Activated CD8-positive, alpha-beta T cell treated with anti-CD3 and anti-CD28 coated beads for 36 hours (primary cell): ENCODE measurements around the gene KRTAP12-3. TPM values are rescaled to one million over a fixed set of nuclear protein-coding genes. Genes with fewer than 3 reads are reported as not detected.

Experiments
- ATAC-seq: fragments of 200-7000 bp; cut with Tn5 transposase; one replicate; pipeline ENCODE4 v1.10.0; 2021; ENCODE audit warnings: mild to moderate bottlenecking, moderate library complexity
- CTCF ChIA-PET: fragments of 350-600 bp; sonication (Branson Sonifier 250); formaldehyde crosslinking; loops from one replicate; lab custom pipeline; 2021; ENCODE audit warnings: antibody characterized with exemption; lab: Charles Lee
- POLR2A ChIA-PET: fragments of 350-600 bp; sonication (Branson Sonifier 250); formaldehyde crosslinking; loops from one replicate; lab custom pipeline; 2021; ENCODE audit warnings: antibody characterized with exemption; lab: Charles Lee
- DNase-seq: peaks from one replicate; pipeline ENCODE4 v3.0.0-alpha.2; 2020
- H3K27ac Mint-ChIP-seq: one replicate; pipeline ENCODE4 v1.8.0; 2021; ENCODE audit warnings: mild to moderate bottlenecking, mixed read lengths
- H3K27me3 Mint-ChIP-seq: one replicate; pipeline ENCODE4 v1.8.0; 2021; ENCODE audit warnings: mixed read lengths
- H3K36me3 Mint-ChIP-seq: one replicate; pipeline ENCODE4 v1.8.0; 2021; ENCODE audit warnings: low read depth, mixed read lengths
- H3K4me1 Mint-ChIP-seq: one replicate; pipeline ENCODE4 v1.8.0; 2021; ENCODE audit warnings: low read depth, mixed read lengths
- H3K4me3 Mint-ChIP-seq: one replicate; pipeline ENCODE4 v1.8.0; 2021; ENCODE audit warnings: mild to moderate bottlenecking, moderate library complexity, mixed read lengths
- H3K9me3 Mint-ChIP-seq: one replicate; pipeline ENCODE4 v1.8.0; 2021; ENCODE audit warnings: mixed read lengths
- intact Hi-C: fragments of 100-400 bp; cut with micrococcal nuclease; formaldehyde crosslinking; loops from one replicate; pipeline ENCODE4 v1.10.0; 2022
- total RNA-seq, 2 experiments: library from RNA; stranded (reverse); gene quantifications; one replicate each; pipeline ENCODE4 v1.2.3, GENCODE V29; 2021
- TF ChIP-seq, protein P1 (sequence below): fragments of 200-600 bp; IDR thresholded peaks from one replicate; pipeline ENCODE4 v1.8.0; 2022; ENCODE audit warnings: antibody characterized with exemption, mild to moderate bottlenecking

Gene KRTAP12-3
- total RNA-seq, 2 experiments from 2014 or later, result not detected

DNA sequence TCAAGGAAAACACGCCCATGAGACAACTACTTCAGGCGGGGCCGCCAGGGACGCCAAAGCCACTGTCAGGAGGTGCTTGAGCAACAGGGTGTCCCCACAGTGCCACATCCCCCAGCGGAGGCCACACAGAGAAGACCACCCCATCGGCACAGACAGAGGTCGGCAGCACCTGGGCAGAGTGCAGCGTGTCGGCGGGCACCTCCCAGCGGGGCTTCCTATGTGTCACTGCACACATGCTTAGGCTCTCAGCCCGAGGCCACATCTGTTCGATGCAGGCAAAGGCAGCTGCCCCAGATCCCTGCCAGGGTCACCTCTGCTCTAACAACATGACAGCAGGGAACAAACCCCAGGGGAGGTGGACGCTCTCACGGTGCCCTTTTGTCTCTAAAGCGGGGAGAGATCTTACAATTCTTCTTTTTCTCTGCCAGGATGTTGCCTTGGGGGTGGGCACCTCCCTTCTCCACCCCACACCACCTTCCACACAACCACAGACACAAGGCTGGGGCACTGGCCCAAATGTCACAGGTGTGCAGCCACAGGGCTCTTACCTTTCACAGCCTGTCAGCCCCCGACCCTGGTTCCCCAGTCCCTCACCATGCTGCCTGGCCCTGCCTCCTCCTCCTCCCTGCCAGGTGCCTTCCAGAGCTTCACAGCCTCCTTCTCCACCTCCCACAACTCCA lies 41.7 kb upstream of the KRTAP12-3 start:
- intact Hi-C loops, result no loop called here
- ChIA-PET POLR2A (interaction anchor here (0.6 kb wide), 1 partner anchor 308 kb away, joined by 3 read pairs; no protein-coding TSS in a partner anchor), CTCF (no interaction called here)
- peaks cover 20% of the 10 kb centered on the region for H3K36me3 Mint-ChIP-seq
- no peaks in the 10 kb centered on the region for H3K27me3 Mint-ChIP-seq
- TF ChIP-seq, protein P1, sequence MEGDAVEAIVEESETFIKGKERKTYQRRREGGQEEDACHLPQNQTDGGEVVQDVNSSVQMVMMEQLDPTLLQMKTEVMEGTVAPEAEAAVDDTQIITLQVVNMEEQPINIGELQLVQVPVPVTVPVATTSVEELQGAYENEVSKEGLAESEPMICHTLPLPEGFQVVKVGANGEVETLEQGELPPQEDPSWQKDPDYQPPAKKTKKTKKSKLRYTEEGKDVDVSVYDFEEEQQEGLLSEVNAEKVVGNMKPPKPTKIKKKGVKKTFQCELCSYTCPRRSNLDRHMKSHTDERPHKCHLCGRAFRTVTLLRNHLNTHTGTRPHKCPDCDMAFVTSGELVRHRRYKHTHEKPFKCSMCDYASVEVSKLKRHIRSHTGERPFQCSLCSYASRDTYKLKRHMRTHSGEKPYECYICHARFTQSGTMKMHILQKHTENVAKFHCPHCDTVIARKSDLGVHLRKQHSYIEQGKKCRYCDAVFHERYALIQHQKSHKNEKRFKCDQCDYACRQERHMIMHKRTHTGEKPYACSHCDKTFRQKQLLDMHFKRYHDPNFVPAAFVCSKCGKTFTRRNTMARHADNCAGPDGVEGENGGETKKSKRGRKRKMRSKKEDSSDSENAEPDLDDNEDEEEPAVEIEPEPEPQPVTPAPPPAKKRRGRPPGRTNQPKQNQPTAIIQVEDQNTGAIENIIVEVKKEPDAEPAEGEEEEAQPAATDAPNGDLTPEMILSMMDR, result no peak
- DNase-seq (no peak), ATAC-seq (no peak)
- no peak overlapping the region for H3K27ac Mint-ChIP-seq
- H3K4me1 Mint-ChIP-seq, result peaks cover 41% of the 10 kb centered on the region
- no peak overlapping the region for H3K4me3 Mint-ChIP-seq
- H3K9me3 Mint-ChIP-seq, result peaks cover 30% of the 10 kb centered on the region

DNA sequence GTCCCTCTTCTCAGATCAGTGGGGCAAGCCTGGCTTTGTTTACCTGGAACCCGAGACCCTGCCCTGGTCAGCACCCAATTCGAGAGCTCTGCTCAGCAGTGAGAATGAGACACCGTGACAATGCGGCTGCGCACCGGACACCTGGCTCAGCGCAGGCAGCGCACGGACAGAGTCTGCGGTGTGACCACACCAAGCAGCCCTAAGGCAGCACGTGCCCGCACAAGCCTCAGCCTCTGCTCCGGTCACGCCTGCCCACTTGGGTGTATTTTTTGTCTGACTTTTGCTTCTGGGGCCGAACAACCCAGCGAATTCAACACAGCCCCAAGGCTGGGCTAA lies 41.2 kb upstream of the KRTAP12-3 start:
- Mint-ChIP-seq H3K27me3 (no peaks in the 10 kb centered on the region), H3K4me3 (no peak overlapping the region), H3K36me3 (peaks cover 20% of the 10 kb centered on the region), H3K9me3 (peaks cover 26% of the 10 kb centered on the region), H3K4me1 (peaks cover 41% of the 10 kb centered on the region), H3K27ac (no peak overlapping the region)
- TF ChIP-seq, protein P1, result no peak
- no peak for ATAC-seq
- intact Hi-C loops, result no loop called here
- ChIA-PET CTCF (no interaction called here), POLR2A (interaction anchor here (0.6 kb wide), 1 partner anchor 307 kb away, joined by 3 read pairs; no protein-coding TSS in a partner anchor)
- DNase-seq, result no peak

DNA sequence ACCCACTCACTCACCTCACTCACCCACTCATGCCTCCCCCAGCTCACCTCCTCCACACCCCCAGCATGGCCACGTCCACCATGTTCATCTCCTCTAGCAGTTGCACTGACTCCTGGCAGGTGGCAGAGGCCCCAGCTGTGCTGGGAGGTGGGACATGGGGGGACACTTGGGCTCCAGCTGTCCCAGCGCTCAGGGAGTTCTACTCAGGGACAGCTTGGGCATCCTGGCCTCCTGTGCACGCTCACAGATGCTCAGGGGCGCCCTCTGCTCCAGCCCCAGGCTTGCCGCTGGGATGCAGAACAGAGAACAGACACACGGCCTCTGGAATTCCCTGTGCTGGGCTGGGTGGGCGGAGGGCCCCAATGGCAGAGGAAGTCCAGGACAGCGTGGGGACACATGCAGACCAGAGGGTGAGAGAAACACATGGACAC lies 40.6 kb upstream of the KRTAP12-3 start:
- ATAC-seq (no peak), DNase-seq (no peak)
- Mint-ChIP-seq H3K36me3 (peaks cover 20% of the 10 kb centered on the region), H3K4me3 (no peak overlapping the region), H3K9me3 (peaks cover 28% of the 10 kb centered on the region), H3K4me1 (peaks cover 41% of the 10 kb centered on the region), H3K27ac (no peak overlapping the region), H3K27me3 (no peaks in the 10 kb centered on the region)
- TF ChIP-seq, protein P1, result no peak
- POLR2A ChIA-PET, result no interaction called here
- CTCF ChIA-PET, result no interaction called here
- intact Hi-C loops, result no loop called here

DNA sequence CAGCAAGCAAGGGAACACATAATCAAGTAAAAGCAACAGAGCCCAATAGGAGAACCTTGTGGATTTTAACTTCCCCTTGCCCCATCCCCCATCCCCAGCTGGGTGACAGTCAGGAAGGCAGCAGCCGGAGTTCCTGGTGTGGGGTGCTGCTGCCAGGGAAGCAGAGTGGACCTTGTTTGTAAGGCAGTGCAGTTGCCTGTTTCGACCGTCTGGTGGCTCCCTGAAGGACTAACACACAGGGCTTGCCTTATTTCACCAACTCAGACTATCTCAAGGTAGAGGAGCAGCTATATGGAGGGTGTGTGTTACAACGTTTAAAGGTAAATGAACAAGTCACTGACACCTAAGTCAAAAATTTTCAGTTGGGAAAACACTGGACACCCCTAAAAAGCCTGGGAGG lies 39.2 kb upstream of the KRTAP12-3 start:
- peak; percentile 24 for DNase-seq
- CTCF ChIA-PET, result interaction anchor here (1.0 to 2.0 kb wide), 6 partner anchors 27 to 124 kb away, joined by 3 to 8 read pairs (median 4); no protein-coding TSS in a partner anchor
- intact Hi-C loops, result no loop called here
- Mint-ChIP-seq H3K4me3 (peak overlapping the region; percentile 13), H3K36me3 (peaks cover 27% of the 10 kb centered on the region), H3K27me3 (no peaks in the 10 kb centered on the region), H3K9me3 (peaks cover 41% of the 10 kb centered on the region), H3K27ac (peak overlapping the region; percentile 81), H3K4me1 (peaks cover 41% of the 10 kb centered on the region)
- POLR2A ChIA-PET, result interaction anchor here (0.6 to 1.1 kb wide), 2 partner anchors 12 to 127 kb away, joined by 3 to 4 read pairs; no protein-coding TSS in a partner anchor
- peak; percentile 55 for ATAC-seq
- TF ChIP-seq, protein P1, result no peak

DNA sequence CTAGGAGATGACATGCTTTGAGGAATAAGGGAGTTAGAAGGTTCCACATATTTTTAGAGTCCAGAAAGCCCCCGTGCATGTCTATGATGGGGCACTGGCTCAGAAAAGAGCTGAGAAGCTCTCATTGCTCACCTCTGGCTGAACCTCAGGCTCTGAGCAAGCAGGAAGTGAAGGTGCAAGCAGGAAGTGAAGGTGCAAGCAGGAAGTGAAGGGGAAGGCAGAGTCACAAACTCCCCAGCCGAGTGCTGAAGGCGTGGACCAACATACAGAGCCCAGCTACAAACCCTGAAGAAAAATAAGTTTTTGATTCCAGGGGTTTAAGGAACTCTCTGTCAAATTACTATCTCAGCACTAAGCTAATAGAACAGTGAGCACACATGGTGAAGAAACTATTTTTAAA lies 38.8 kb upstream of the KRTAP12-3 start:
- H3K27ac Mint-ChIP-seq, result peak overlapping the region; percentile 81
- CTCF ChIA-PET, result interaction anchor here (0.7 to 2.0 kb wide), 7 partner anchors 26 to 123 kb away, joined by 3 to 8 read pairs (median 4); no protein-coding TSS in a partner anchor
- DNase-seq, result peak; percentile 70
- POLR2A ChIA-PET, result interaction anchor here (0.6 to 1.1 kb wide), 3 partner anchors 12 to 462 kb away, joined by 3 to 4 read pairs (median 3); no protein-coding TSS in a partner anchor
- intact Hi-C loops, result no loop called here
- H3K4me1 Mint-ChIP-seq, result peaks cover 41% of the 10 kb centered on the region
- H3K9me3 Mint-ChIP-seq, result peaks cover 45% of the 10 kb centered on the region
- H3K4me3 Mint-ChIP-seq, result peak overlapping the region; percentile 13
- TF ChIP-seq, protein P1, result no peak
- peaks cover 28% of the 10 kb centered on the region for H3K36me3 Mint-ChIP-seq
- H3K27me3 Mint-ChIP-seq, result no peaks in the 10 kb centered on the region
- peak; percentile 97 for ATAC-seq
